ENCODE data around the gene GTSF1L.
"Not testable (repeated sequence)": the region's sequence is repeated elsewhere in the genome, so short reads cannot be mapped to it uniquely, and the experiment has no call there.

The GTSF1L gene

DNA sequence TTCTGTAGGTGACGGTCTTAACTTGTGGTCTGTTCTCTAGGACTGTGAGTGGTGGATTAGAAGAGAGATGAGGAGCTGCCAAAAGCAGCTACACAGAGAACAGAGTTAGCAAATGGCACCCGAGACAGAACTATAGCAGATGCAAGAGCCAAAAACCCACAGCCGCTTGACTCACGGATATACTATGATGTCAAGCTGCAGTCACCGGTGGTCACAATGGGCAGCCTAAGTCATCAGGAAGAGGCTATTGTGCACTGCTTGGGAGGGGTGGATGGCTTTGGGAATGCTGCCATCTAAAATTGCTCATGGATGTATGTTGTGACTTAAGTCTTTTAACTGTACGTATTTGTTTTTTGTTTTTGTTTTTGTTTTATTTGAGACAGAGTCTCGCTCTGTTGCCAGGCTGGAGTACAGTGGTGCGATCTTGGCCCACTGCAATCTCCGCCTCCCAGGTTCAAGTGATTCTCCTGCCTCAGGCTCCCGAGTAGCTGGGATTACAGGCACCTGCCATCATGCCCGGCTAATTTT is at the start of gene GTSF1L:
Gene GTSF1L (minus strand): TSS at position 192 of the 528 bp plus-strand sequence. CDS start 308 bp downstream, outside the sequence.
- no peak for DNase-seq

DNA sequence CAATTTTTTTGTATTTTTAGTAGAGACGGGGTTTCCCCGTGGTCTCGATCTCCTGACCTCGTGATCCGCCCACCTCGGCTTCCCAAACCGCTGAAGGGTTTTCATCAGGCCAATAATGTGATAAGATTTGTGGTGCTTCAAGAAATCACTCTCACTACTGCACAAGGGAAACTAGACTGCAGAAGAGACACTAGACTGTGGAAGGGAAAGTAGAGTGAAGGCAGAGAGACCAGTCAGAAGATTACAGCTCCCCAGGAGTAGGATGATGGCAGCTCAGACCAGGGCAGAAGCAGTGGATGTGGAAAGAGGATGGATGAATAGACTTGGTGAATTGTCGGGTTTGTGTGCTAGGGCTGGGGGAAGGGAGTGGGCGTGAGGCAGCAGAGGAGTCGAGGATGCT is 48.0 kb upstream of the GTSF1L start:
- no peak for DNase-seq

DNA sequence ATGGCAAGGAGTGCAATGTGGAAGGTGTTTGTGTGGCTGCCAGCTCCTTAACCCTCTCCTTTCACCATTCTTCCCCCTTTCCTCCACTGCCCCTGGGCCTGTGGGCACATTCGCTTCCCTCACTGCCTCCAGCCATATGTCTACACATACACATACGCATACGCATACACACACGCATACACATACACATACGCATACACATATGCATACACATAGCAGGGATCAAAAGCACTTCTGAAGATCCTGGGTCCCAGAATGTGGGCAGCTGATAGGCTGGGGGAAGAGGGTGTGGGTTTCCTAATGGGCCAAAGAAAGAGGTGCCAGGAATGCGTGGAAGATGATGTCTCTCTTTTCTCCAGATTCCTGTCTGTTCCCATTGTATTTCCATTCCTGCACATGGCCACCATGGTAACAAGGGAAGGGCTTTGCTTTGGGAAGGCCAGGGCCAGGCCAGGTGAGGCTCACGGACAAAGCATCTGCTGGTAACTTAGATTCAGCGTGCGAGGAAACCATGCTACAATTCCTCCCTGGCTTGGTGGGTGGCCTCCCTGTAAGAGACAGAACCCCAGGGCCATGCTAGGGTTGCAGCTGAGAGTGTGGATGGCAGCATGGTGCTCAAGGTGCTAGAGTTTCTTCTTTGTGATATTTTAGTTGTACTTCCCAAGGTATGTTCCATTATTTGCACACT is 44.8 kb upstream of the GTSF1L start:
- DNase-seq = no peak

DNA sequence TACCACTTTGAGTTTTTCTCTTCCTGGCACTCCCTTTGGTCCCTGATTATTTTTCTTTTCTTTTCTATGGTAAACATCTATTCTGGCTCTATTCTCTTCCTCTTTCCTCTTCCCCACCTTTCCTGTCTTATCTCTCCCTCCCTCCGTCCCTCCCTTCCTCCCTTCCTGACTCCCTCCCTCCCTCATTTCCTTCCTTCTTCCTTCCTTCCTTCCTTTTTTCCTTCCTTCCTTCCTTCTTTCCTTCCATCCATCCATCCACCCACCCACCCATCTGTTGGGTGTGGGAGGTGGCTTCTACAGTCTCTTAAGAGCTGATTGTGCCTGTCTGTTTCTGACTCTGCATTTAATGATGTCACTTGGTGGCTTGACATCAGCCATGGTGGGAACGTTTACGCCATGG is 43.5 kb upstream of the GTSF1L start:
- DNase-seq = no peak

DNA sequence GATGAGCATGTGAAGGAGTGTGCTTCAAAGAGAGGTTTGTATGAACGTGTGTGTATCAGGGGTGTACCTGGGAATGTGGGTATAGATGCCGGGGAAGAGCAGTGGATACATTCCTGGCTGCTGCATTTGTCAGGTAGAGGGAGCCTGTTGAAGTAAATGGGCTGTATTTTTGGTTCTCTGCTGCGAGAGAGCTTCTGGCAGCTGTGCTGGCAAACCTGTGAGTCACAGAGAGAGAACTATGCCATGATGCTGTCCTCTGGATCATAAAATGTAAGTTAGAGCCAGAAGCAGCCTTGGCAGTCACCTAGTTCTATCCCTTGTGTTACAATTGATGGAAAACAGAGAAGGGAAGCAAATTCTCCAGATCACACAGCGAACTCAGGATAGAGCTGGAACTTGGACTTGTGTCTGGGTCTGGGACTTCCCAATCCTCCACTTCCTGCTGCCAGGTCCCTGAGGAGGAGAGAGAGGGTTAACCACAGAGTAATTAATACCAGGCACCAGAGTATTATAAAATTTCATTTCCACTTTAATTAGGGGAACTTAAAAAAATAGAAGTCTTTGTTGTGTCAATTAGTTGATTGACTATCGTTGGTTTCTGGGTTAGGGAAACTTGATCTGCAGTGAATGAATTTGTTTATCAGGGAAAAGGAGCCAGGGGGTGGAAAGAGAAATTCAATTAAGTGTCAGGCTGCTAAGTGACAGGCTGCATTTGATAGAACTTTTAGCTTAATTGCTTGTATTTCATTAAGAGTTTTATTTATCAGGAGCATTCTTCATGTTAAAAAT is 41.1 kb upstream of the GTSF1L start:
- DNase-seq = no peak

DNA sequence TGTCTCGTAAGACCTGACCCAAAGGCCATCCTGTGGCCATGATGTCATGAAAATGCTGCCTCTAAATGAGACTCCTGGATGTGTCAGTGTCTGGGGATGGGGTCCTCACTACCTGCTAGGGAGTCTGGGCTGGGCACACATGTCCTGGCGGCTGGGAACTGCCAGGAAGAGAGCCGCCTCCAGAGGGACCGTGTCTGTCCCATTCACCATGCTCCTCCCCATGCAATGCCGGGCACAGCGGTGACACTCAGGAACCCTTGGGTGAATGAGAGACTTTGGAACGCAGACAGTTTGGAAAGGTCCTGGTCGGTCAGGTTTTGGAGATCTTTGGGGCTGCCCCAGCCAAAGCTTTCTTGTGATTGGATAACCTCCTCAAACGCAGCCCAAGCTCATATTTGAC is 40.1 kb upstream of the GTSF1L start:
- DNase-seq = no peak

DNA sequence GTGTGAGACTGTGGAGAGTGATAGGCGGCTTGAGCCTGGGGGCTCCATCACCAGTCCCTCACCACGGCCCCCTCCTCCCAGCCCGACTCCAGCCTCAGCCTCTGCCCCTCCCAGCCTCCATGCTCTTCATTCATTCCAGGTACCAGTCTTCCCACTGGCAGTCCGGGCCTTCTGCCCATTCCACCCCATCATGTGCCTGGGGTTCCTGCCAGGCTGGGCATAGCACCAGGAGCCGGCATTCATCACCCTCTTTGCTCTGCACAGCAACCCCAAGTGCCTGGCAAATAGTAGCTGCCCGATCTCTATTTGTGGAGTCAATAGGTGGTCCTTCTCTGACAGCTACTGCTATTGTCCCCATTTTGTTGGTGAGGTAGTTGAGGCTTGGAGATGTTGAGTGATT is 39.6 kb upstream of the GTSF1L start:
- DNase-seq = no peak

DNA sequence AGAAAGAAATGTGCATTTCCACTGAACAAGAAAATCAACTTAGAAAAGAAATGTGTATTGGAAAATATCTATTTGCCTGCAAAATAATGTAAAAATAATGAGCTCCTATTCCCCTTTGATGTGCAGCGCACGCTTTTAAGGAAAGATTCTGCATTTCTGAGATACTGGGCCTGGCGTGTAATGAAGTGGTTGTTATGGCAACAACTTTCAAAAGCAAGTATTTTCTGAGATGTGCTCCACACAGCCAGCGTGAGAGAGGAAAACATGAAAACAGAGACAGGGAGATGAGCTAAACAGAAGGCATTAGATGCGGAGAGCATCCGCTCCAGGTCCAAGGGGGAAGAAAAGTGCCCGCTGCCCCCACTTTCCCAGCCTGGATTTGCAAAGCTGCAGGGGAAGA is 39.1 kb upstream of the GTSF1L start:
- DNase-seq = no peak

DNA sequence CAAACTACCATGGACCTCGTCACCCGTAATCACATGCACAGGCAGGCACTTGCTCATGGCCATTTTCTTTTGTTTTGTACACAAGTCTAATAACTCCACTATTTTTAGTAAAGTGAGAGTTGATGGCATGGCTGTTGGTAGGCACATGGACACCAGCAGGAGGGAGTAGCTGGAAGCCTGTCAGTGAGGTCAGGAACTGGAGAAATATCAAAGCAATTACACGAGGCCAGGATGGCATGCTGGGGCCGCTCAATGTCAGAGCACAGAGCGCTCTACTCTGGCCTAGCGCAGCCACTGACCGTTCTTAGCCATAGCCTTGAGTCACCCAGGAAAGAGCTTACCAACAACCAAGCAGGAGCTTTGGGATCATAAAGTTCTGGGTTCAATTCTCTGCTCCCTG is 36.1 kb upstream of the GTSF1L start:
- DNase-seq = no peak

DNA sequence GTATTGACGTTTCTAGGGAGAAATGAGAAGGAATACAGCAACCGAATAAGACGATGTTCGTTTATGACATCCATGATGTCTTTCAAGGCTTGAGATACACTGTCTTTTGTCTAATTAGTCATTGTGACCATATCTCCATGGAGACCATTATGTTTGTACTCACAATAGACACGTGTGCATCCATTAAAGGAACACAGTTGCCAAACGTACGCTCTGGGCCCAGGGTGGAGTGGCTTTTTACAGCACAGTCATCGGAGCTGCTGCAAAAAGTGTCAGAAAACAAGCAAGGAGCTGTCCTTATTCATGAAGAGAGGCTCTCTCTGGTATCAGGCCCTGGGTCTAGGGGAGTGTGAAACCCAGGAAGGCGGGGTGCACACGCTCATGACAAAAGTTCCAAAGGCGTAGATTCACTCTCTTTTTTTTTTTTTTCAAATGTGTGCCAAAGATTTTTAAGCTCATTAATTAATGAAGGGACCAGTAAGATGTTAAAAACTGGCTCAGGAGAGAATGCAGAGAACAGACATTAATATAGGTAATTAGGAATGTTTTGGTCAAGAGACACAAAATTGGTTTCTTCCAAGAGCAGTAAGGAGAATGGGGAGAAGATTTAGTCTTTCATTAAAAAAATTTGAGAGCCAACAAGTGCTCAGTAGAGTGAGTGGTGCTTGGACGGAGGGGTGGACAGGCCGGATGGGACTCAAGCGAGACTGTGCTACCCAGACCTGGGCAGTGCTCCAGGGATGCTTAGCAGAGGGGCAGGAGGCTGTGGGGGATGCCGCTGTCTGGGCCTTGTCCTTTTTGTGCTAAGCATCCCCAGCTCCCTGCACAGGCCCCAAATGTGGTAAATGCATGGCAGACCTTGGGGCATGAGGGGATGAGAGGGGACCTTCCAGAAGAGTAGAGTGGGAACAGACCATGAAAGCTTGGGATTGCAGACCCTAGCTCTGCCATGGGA is 34.9 kb upstream of the GTSF1L start:
- no peak for DNase-seq

DNA sequence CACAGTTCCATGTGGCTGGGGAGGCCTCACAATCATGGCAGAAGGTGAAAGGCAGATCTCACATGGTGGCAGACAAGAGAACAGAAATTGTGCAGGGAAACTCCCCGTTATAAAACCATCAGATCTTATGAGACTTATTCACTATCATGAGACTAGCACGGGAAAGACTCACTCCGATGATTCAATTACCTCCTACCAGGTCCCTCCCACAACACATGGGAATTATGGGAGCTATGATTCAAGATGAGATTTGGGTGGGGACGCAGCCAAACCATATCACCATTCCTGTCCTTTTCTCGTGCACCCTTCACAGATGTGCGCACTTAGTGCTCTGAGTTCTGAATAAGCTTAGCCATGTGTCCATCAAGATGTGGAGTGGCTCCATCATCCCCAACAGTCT is 31.1 kb upstream of the GTSF1L start:
- not testable (repeated sequence) for DNase-seq

DNA sequence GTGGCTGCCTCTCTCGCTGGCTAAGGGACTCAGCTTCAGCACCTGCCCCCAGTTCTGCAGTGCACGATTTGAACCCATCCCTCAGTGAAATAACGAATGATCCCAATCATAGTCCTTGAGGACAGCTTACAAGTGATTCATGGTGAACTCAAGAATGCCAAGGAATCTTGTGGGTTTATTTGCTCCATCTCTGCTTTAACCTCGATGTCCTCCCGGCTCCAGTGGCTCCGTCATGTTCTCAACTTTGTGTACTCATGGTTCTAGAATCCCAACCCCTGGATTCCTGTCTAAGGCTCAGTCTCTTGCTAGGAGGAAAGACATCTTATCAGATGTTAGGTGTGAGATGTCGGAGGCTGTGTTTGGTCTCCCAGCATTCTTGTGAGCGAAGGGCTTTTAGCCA is 29.0 kb upstream of the GTSF1L start:
- DNase-seq = no peak

DNA sequence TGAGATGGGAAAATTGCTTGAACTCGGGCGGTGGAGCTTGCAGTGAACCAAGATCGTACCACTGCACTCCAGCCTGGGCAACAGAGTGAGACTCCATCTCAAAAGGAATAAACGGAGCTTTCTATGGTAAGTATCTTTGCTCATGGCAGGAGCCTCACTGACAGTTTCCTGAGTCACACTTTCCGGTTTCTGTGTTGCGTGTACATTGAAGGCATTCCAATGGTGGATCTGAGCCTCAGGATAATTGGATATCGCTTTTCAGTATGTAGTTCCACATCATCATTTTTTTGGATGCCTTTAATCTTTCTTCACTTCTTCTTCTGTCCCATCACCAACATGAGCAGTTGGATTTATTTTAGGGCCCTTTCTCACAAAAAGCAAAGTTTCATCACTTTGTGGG is 28.6 kb upstream of the GTSF1L start:
- no peak for DNase-seq

DNA sequence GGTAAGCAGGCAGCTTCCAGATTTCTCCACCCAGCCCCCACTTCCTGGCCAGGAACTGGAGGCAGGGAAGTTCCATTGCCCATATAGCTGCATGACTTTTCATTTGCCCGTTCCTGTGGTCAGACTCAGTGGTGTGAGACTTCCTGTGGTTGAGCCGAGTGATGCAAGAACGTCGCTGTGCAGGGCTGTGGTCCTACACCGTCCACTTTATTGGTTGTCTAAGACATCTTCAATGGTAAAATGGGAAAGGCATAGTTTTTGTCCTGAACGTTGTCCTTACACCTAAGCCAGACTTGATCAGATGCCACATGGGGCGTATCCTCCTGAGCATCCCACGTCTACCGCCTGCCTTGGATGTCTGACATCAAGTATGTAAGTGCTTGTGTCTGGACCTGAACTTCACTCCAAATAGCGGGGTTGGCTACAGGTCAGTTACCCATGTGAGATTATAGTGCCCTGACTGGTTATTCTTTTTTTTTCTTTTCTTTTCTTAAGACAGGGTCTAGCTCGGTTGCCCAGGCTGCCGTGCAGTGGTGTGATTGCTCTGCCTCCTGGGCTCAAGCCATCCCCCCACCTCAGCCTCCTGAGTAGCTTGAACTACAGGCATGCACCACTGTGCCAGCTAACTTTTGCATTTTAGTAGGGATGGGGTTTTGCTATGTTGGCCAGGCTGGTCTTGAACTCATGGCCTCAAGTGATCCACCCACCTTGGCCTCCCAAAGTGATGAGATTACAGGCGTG is 25.9 kb upstream of the GTSF1L start:
- peak; percentile 20 to 63 for DNase-seq

DNA sequence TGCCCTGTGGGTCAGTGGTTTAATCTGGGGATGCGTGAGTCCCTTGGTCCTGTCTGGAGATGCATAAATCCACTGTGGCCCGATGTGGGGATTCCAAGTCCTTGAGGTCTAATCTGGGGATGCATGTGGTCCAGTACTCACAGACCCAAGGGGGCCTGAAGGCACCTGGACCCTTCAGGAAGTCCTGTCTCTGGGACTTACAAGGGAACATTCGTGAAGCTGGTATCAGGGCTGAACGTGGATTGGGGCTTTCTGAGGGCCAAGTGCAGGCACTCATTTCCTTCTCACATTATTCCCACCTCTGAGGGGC is 25.2 kb upstream of the GTSF1L start:
- no peak for DNase-seq

DNA sequence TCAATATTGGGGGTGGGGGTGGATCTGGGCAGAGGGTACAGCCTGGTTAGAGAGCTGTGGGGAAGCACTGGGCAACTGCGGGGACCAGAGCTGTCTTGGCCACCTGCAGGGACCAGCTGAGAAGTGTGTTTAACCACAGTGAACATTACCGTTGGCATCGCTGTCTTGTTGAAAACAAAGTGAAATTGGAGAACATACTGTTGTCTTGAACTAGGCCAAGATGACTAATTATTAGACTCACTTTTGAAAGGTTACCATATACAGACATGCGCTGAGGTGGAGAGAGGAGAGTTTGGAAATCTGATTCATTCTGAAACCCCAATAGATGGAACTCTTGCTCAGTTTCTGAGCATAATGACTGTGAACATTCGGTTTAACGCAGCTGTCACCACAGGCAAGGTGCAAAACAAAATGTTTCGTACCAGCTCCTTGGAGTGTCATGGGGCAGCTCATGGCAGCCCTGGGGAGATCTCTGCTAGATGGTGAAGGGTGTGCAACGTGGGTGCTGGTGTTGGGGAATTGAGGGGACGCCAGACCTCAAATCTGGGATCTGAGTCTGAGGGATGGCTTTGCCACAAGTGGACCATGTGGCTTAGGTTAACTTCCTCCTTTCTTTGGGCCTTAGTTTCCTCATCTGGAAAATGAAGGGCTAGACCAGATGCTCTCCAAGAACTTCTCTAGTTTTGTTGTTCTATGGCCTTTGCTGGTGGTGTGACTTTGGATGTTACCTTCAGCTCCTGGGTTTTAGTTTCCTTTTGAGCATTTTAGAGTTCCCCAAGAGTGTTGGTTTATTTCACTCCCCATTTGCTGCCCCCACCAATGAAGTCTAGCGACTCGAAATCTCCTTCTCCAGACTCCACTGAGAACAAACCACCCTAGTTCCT is 24.6 kb upstream of the GTSF1L start:
- DNase-seq = peak in 1 of 2 donors; percentile 26

DNA sequence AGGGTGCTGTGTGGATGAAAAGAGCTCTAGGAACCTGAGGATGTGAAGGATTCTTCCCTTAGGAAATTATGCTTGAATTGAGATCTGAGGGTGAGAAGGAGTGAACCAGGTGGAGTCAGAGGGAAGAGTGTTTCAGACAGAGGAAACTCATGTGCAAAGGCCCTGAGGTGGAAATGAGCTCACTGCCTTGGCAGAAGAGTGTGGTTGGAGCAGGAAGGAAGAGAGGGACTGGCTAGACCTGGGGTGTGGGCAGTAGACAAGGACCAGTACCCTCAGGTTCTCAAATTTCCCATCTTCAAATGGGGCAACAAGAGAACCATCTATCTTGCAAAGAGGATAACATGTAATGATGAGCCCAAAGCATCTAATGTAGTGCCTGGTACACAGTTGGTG is 24.0 kb upstream of the GTSF1L start:
- no peak for DNase-seq

DNA sequence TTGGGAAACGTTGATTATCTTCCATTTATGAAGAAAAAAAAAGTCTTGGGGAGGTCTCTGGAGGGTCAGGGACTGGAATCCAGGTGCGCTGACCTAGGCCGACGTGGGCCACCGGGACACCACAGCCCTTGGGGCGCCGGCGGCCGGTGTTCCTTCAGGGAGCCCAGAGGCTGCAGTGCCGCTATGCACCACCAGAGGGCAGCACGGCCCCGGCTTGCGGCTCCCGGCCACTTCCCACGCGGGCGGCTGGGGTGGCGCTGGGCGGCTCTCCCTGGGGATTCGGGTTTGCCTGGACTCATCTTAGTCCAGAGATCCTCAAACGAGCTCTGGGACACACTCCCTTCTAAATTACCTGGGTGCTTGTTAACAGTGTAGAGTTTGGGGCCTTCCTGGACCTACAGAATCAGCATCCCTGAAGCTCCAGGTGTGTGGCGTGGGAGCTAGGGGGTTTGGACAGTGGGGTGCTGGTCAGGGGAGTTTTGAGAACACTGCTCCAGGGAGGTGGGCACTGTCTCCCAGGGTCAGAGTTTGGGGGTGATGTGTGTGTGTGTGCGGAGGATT is 23.0 kb upstream of the GTSF1L start:
- DNase-seq = peak; percentile 71 to 73

DNA sequence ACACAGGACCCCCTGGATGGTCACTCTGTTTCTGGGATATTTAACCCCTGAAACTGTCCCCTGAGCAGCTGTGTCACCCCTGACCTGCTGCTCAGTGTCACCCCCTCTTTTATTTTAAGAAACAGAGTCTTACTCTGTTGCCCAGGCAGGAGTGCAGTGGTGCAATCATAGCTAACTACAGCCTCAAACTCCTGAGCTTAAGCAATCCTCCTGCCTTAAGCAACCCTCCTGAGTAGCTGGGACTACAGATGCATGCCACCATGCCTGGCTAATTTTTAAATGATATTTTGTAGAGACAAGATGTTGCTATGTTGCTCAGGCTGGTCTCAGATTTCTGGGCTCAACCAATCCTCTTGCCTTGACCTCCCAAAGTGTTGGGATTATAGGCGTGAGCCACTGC is 21.5 kb upstream of the GTSF1L start:
- DNase-seq = no peak

DNA sequence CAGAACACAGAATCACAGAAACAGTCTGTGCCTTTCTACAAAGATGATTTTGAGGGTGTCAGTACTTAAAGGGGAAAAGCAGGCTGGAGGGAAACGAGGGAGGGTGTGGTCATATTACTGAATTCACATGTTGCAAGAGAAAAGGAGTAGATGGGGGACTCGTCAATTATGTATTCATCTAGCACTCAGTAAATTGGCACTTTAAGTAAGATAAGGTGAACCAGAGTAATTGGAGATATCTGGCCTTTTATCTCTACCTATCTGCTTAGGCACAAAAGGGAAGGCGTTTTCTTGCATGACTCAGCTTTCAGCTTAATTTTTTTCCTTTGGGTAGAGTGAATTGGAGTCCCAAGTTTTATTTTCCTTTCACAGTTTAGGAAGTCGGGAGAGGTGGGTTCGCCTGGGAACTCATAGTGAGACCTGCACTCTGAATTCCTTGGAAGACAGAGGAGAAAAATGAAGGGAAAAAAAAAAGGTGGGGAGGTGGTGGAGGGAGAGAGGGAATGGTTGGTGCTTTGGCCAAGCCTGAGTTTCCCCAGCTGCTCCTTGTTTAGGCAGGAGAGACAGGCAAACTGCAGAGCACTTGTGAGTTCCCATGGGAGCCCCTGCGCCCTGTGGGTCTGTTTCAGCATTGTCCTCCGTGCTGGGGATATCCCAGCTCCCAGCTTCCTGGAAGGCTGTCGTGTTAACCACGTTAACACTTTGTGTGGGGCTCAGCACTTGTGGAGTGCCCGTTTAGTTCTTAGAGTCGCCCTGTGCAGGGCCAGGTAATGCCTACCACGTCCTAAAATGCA is 19.7 kb upstream of the GTSF1L start:
- DNase-seq = no peak
